Measurements from ENCODE around the gene TRMU. TPM values are rescaled to one million over a fixed set of nuclear protein-coding genes. Genes with fewer than 3 reads are reported as not detected.

Gene TRMU
- total RNA-seq, 1 donor from 2014 or later: 38.2 TPM

GRCh38 chr22:46315976-46316375, 19.5 kb upstream of the TRMU start:
- H3K9me3 Mint-ChIP-seq (ENCODE audit: unreplicated experiment): no peaks in the 10 kb centered on the region
- no peaks in the 10 kb centered on the region for H3K4me1 Mint-ChIP-seq (ENCODE audit: unreplicated experiment)
- no peak overlapping the region for H3K27ac Mint-ChIP-seq (ENCODE audit: unreplicated experiment)
- TF ChIP-seq CTCF (IDR thresholded peaks at IDR 0.05): no peak
- DNase-seq (ENCODE audit: extremely low spot score, unreplicated experiment): no peak
- no peaks in the 10 kb centered on the region for H3K36me3 Mint-ChIP-seq (ENCODE audit: unreplicated experiment)
- H3K4me3 Mint-ChIP-seq (ENCODE audit: unreplicated experiment): no peak overlapping the region
- no peaks in the 10 kb centered on the region for H3K27me3 Mint-ChIP-seq (ENCODE audit: unreplicated experiment)

- Mint-ChIP-seq H3K9me3 (ENCODE audit: unreplicated experiment) (no peaks in the 10 kb centered on the region), H3K36me3 (ENCODE audit: unreplicated experiment) (no peaks in the 10 kb centered on the region), H3K27ac (ENCODE audit: unreplicated experiment) (no peak overlapping the region), H3K27me3 (ENCODE audit: unreplicated experiment) (no peaks in the 10 kb centered on the region), H3K4me3 (ENCODE audit: unreplicated experiment) (no peak overlapping the region), H3K4me1 (ENCODE audit: unreplicated experiment) (no peaks in the 10 kb centered on the region)
- TF ChIP-seq CTCF (IDR thresholded peaks at IDR 0.05): no peak
- DNase-seq (ENCODE audit: extremely low spot score, unreplicated experiment): no peak
Observed at GRCh38 chr22:46317646-46318045, 17.9 kb upstream of the TRMU start.

- H3K36me3 Mint-ChIP-seq (ENCODE audit: unreplicated experiment): no peaks in the 10 kb centered on the region
Observed at GRCh38 chr22:46318576-46318975, 16.9 kb upstream of the TRMU start.

GRCh38 chr22:46319319-46319718, 16.2 kb upstream of the TRMU start:
- Mint-ChIP-seq H3K9me3 (ENCODE audit: unreplicated experiment) (no peaks in the 10 kb centered on the region), H3K4me3 (ENCODE audit: unreplicated experiment) (no peak overlapping the region), H3K27ac (ENCODE audit: unreplicated experiment) (no peak overlapping the region), H3K4me1 (ENCODE audit: unreplicated experiment) (no peaks in the 10 kb centered on the region), H3K27me3 (ENCODE audit: unreplicated experiment) (no peaks in the 10 kb centered on the region), H3K36me3 (ENCODE audit: unreplicated experiment) (peaks cover 3% of the 10 kb centered on the region)
- no peak for DNase-seq (ENCODE audit: extremely low spot score, unreplicated experiment)
- no peak for TF ChIP-seq CTCF (IDR thresholded peaks at IDR 0.05)

More at GRCh38 chr22:46318576-46318975, 16.9 kb upstream of the TRMU start:
- Mint-ChIP-seq H3K27me3 (ENCODE audit: unreplicated experiment) (no peaks in the 10 kb centered on the region), H3K27ac (ENCODE audit: unreplicated experiment) (no peak overlapping the region), H3K9me3 (ENCODE audit: unreplicated experiment) (no peaks in the 10 kb centered on the region), H3K4me3 (ENCODE audit: unreplicated experiment) (no peak overlapping the region), H3K4me1 (ENCODE audit: unreplicated experiment) (no peaks in the 10 kb centered on the region)
- no peak for DNase-seq (ENCODE audit: extremely low spot score, unreplicated experiment)
- no peak for TF ChIP-seq CTCF (IDR thresholded peaks at IDR 0.05)

GRCh38 chr22:46320166-46320710, 15.3 kb upstream of the TRMU start:
- no peak for TF ChIP-seq CTCF (IDR thresholded peaks at IDR 0.05)
- Mint-ChIP-seq H3K27me3 (ENCODE audit: unreplicated experiment) (no peaks in the 10 kb centered on the region), H3K36me3 (ENCODE audit: unreplicated experiment) (peaks cover 3% of the 10 kb centered on the region), H3K27ac (ENCODE audit: unreplicated experiment) (no peak overlapping the region), H3K9me3 (ENCODE audit: unreplicated experiment) (no peaks in the 10 kb centered on the region), H3K4me1 (ENCODE audit: unreplicated experiment) (no peaks in the 10 kb centered on the region), H3K4me3 (ENCODE audit: unreplicated experiment) (no peak overlapping the region)
- no peak for DNase-seq (ENCODE audit: extremely low spot score, unreplicated experiment)

All from osteocyte (in vitro differentiated cells).